HCT116 (cell line): ENCODE data around the gene CDK14.

Experiments used
- POLR2AphosphoS5 ChIP-seq: IDR thresholded peaks from 2 replicates; pipeline ENCODE4 v1.6.1; 2011; ENCODE audit warnings: mild to moderate bottlenecking, low read depth, low read length, moderate library complexity
- RAD21 ChIP-seq: IDR thresholded peaks from 2 replicates; pipeline ENCODE4 v1.6.1; 2012; ENCODE audit warnings: low read depth, mild to moderate bottlenecking
- TF ChIP-seq, protein P1 (sequence below), 3 experiments: fragments of 200-600 bp in 1 of 3; sonication (generic) in 1 of 3; IDR thresholded peaks in 2 of 3; conservative IDR thresholded peaks in 1 of 3; 2 replicates each; pipeline ENCODE4 v1.5.1; 2012 to 2017; ENCODE audit warnings: low read depth in 2 of 3, low read length in 2 of 3, antibody characterized with exemption in 1 of 3, borderline replicate concordance in 1 of 3, control low read depth in 1 of 3, mild to moderate bottlenecking in 1 of 3, mixed read lengths in 1 of 3, mixed run types in 1 of 3, moderate library complexity in 1 of 3; ENCODE audit not compliant: insufficient read depth in 1 of 3

DNA sequence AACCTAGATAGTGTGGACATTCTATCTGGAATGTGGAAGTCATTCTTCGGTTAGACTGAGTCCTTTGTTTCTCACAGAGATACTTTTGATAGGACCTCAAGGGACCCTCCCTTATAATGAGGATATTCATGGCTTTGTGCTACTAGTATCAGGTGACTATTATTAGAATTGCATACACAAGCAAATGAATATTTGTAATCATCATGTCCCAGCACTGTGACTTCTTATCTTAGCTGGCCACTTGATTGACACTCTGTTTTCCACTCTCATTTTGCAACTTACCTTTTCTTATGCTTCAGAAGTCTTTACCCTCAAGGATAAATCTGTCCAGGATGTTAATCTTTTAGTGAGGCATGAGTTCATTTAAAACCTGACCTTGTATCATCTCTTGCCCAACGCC is 399.9 kb downstream of the CDK14 start:
- TF ChIP-seq RAD21 (no peak), POLR2AphosphoS5 (no peak)
- TF ChIP-seq, protein P1, sequence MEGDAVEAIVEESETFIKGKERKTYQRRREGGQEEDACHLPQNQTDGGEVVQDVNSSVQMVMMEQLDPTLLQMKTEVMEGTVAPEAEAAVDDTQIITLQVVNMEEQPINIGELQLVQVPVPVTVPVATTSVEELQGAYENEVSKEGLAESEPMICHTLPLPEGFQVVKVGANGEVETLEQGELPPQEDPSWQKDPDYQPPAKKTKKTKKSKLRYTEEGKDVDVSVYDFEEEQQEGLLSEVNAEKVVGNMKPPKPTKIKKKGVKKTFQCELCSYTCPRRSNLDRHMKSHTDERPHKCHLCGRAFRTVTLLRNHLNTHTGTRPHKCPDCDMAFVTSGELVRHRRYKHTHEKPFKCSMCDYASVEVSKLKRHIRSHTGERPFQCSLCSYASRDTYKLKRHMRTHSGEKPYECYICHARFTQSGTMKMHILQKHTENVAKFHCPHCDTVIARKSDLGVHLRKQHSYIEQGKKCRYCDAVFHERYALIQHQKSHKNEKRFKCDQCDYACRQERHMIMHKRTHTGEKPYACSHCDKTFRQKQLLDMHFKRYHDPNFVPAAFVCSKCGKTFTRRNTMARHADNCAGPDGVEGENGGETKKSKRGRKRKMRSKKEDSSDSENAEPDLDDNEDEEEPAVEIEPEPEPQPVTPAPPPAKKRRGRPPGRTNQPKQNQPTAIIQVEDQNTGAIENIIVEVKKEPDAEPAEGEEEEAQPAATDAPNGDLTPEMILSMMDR (IDR thresholded peaks at IDR 0.05 in 2 of 3, conservative IDR thresholded peaks at IDR 0.05 in 1 of 3; ENCODE audit: borderline replicate concordance in 1 of 3, insufficient read depth in 1 of 3, low read depth in 2 of 3, low read length in 2 of 3), result no peak
